Measurements from ENCODE around the gene MACF1.

DNA sequence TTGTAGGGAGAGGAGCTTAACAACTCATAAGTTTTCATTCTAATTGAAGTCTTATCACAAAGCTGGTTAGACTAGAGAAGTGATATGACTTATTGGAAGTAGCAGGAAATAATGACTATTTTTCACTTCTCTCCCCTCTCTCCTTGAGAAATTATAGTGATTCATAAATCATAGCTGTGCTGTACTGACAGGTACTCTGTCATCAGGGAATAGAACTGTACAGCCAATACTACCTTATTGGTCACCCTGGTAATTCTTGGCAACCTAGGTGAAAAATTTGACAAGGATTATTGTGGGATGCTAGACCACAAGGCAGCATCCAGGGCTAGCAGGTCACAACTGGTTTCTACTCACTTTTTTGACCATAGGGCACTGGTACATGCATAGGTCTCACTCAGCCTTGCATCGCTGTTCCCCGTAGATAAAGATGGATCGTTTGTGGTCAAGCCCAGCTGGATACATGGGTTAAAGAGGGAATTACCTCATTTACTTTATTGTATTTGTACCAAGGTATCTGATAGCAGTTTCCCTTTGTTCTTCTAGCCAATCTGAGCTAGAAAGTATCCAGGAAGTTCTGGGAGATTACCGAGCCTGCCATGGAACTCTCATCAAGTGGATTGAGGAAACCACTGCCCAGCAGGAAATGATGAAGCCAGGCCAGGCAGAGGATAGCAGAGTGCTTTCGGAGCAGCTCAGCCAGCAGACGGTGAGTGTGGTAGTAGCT lies 113.6 kb downstream of the MACF1 start:
- TF ChIP-seq POLR2AphosphoS5 (IDR thresholded peaks at IDR 0.05; ENCODE audit: low read depth, low read length), result no peak
- no peak for TF ChIP-seq POLR2A (IDR thresholded peaks at IDR 0.05; ENCODE audit: low read depth, low read length)
- no peak for TF ChIP-seq TAF1 (IDR thresholded peaks at IDR 0.05; ENCODE audit: borderline replicate concordance, low read depth, low read length)
